Chondrocyte (in vitro differentiated cells): ENCODE results near the gene NMNAT2. TPM values are rescaled to one million over a fixed set of nuclear protein-coding genes. Genes with fewer than 3 reads are reported as not detected.
A peak's percentile ranks its signal among the peaks of the same experiment; 100 is the strongest.

ENCODE experiments used
- DNase-seq: peaks from one replicate; pipeline ENCODE4 v3.0.0; 2021; ENCODE audit warnings: mixed read lengths, low spot score
- H3K27ac Mint-ChIP-seq: one replicate; pipeline ENCODE4 v1.8.0; 2021; ENCODE audit warnings: mild to moderate bottlenecking, moderate library complexity, mixed read lengths; ENCODE audit not compliant: unreplicated experiment
- H3K27me3 Mint-ChIP-seq: 2 replicates; pipeline ENCODE4 v1.8.0; 2021; ENCODE audit warnings: low read depth, mixed read lengths
- H3K36me3 Mint-ChIP-seq: 2 replicates; pipeline ENCODE4 v1.8.0; 2021; ENCODE audit warnings: low read depth, mixed read lengths
- H3K4me1 Mint-ChIP-seq: 2 replicates; pipeline ENCODE4 v1.8.0; 2021; ENCODE audit warnings: low read depth, mild to moderate bottlenecking, mixed read lengths
- H3K4me3 Mint-ChIP-seq: one replicate; pipeline ENCODE4 v1.8.0; 2021; ENCODE audit warnings: mild to moderate bottlenecking, moderate library complexity, mixed read lengths; ENCODE audit not compliant: unreplicated experiment
- H3K9me3 Mint-ChIP-seq: 2 replicates; pipeline ENCODE4 v1.8.0; 2021; ENCODE audit warnings: low read depth, mixed read lengths
- CTCF ChIP-seq: fragments of 200-600 bp; sonication (generic); IDR thresholded peaks from 2 replicates; pipeline ENCODE4 v1.5.0; 2021; ENCODE audit warnings: antibody characterized with exemption, mild to moderate bottlenecking, moderate library complexity
- total RNA-seq: library from RNA; stranded (reverse); gene quantifications from 3 replicates; pipeline ENCODE4 v1.2.1, GENCODE V29; 2021

Gene NMNAT2
- total RNA-seq, 1 donor from 2014 or later: 5.5 TPM

GRCh38 chr1:183319051-183319450 is 99.1 kb downstream of the NMNAT2 start:
- H3K27me3 Mint-ChIP-seq: no peaks in the 10 kb centered on the region
- no peaks in the 10 kb centered on the region for H3K36me3 Mint-ChIP-seq
- no peak for TF ChIP-seq CTCF
- peaks cover 41% of the 10 kb centered on the region for H3K4me1 Mint-ChIP-seq
- peak overlapping the region; percentile 95 for H3K27ac Mint-ChIP-seq
- H3K4me3 Mint-ChIP-seq: no peak overlapping the region
- DNase-seq: no peak
- H3K9me3 Mint-ChIP-seq: no peaks in the 10 kb centered on the region

- no peaks in the 10 kb centered on the region for H3K9me3 Mint-ChIP-seq
- peak; percentile 83 for TF ChIP-seq CTCF
- H3K36me3 Mint-ChIP-seq: no peaks in the 10 kb centered on the region
- no peak for DNase-seq
- peaks cover 36% of the 10 kb centered on the region for H3K4me1 Mint-ChIP-seq
- H3K4me3 Mint-ChIP-seq: no peak overlapping the region
- no peaks in the 10 kb centered on the region for H3K27me3 Mint-ChIP-seq
- H3K27ac Mint-ChIP-seq: peak overlapping the region; percentile 95
Measured at GRCh38 chr1:183318433-183318832, 99.7 kb downstream of the NMNAT2 start.

- H3K9me3 Mint-ChIP-seq: no peaks in the 10 kb centered on the region
- no peak for DNase-seq
- H3K27me3 Mint-ChIP-seq: no peaks in the 10 kb centered on the region
- peaks cover 51% of the 10 kb centered on the region for H3K4me1 Mint-ChIP-seq
- peak overlapping the region; percentile 49 for H3K27ac Mint-ChIP-seq
- no peaks in the 10 kb centered on the region for H3K36me3 Mint-ChIP-seq
- H3K4me3 Mint-ChIP-seq: no peak overlapping the region
- TF ChIP-seq CTCF: no peak
Measured at GRCh38 chr1:183315991-183316758, 102.0 kb downstream of the NMNAT2 start.

- no peak overlapping the region for H3K4me3 Mint-ChIP-seq
- peaks cover 49% of the 10 kb centered on the region for H3K4me1 Mint-ChIP-seq
- DNase-seq: no peak
- H3K27me3 Mint-ChIP-seq: no peaks in the 10 kb centered on the region
- TF ChIP-seq CTCF: no peak
- H3K36me3 Mint-ChIP-seq: no peaks in the 10 kb centered on the region
- H3K9me3 Mint-ChIP-seq: no peaks in the 10 kb centered on the region
- peak overlapping the region; percentile 62 for H3K27ac Mint-ChIP-seq
Measured at GRCh38 chr1:183313063-183313462, 105.1 kb downstream of the NMNAT2 start.

- H3K4me3 Mint-ChIP-seq: no peak overlapping the region
- TF ChIP-seq CTCF: no peak
- H3K9me3 Mint-ChIP-seq: no peaks in the 10 kb centered on the region
- no peaks in the 10 kb centered on the region for H3K27me3 Mint-ChIP-seq
- H3K27ac Mint-ChIP-seq: peak overlapping the region; percentile 92
- no peaks in the 10 kb centered on the region for H3K36me3 Mint-ChIP-seq
- H3K4me1 Mint-ChIP-seq: peaks cover 57% of the 10 kb centered on the region
- DNase-seq: no peak
Measured at GRCh38 chr1:183310753-183311479, 107.3 kb downstream of the NMNAT2 start.
